IMR-90 (cell line): ENCODE data around the gene TGFBR2. TPM values are rescaled to one million over a fixed set of nuclear protein-coding genes. Genes with fewer than 3 reads are reported as not detected.

Experiments used
- ATAC-seq: fragments of 200-7000 bp; cut with Tn5 transposase; 2 replicates; pipeline ENCODE4 v1.9.1; 2020; ENCODE audit warnings: low read depth, mild to moderate bottlenecking, moderate library complexity
- BruUV-seq: library from RNA; stranded (reverse); fragments of 400-500 nt; replicated peaks from 2 replicates; lab custom pipeline; 2021; lab: Mats Ljungman, UMichigan
- CTCF ChIA-PET: fragments of 300-600 bp; formaldehyde crosslinking; extraction: SDS; loops from one replicate; lab custom pipeline; 2021; ENCODE audit warnings: antibody characterized with exemption; lab: Yijun Ruan, JAX
- POLR2A ChIA-PET: fragments of 300-600 bp; sonication (Branson Sonifier 250); formaldehyde crosslinking; loops from one replicate; lab custom pipeline; 2022; ENCODE audit warnings: antibody characterized with exemption; ENCODE audit not compliant: unreplicated experiment; lab: Charles Lee
- DNase-seq: peaks from one replicate; pipeline ENCODE4 v3.0.0; 2013
- H2AFZ ChIP-seq: replicated peaks from 2 replicates; pipeline ENCODE3; 2013; ENCODE audit warnings: low read length, mild to moderate bottlenecking; ENCODE audit not compliant: poor library complexity
- H2AK5ac ChIP-seq: 2 replicates; pipeline ENCODE4 v1.6.1; 2013; ENCODE audit warnings: low read depth, low read length, inconsistent platforms
- H2AK9ac ChIP-seq: replicated peaks from 2 replicates; pipeline ENCODE3; 2013; ENCODE audit warnings: mild to moderate bottlenecking, low read depth, low read length, moderate library complexity; ENCODE audit not compliant: poor library complexity
- H2BK120ac ChIP-seq: 2 replicates; pipeline ENCODE4 v1.6.1; 2013; ENCODE audit warnings: low read depth, low read length, inconsistent platforms
- H2BK15ac ChIP-seq: 3 replicates; pipeline ENCODE4 v1.6.1; 2013; ENCODE audit warnings: low read depth, low read length, inconsistent platforms
- H2BK20ac ChIP-seq: 2 replicates; pipeline ENCODE4 v1.6.1; 2013; ENCODE audit warnings: low read depth, mild to moderate bottlenecking, inconsistent platforms, low read length, moderate library complexity
- H2BK5ac ChIP-seq: 2 replicates; pipeline ENCODE4 v1.6.1; 2013; ENCODE audit warnings: mild to moderate bottlenecking, low read depth, low read length, inconsistent platforms; ENCODE audit not compliant: poor library complexity, severe bottlenecking
- H3K14ac ChIP-seq: replicated peaks from 2 replicates; pipeline ENCODE4 v1.6.1; 2013; ENCODE audit warnings: low read depth, low read length, inconsistent platforms
- H3K18ac ChIP-seq: 2 replicates; pipeline ENCODE4 v1.6.1; 2013; ENCODE audit warnings: low read depth, low read length, control low read depth
- H3K23ac ChIP-seq: 2 replicates; pipeline ENCODE4 v1.6.1; 2013; ENCODE audit warnings: low read depth, low read length, inconsistent platforms
- H3K27ac ChIP-seq: 2 replicates; pipeline ENCODE4 v1.5.1; 2013; ENCODE audit warnings: mild to moderate bottlenecking, control low read depth, low read length; ENCODE audit not compliant: insufficient read depth
- H3K27me3 ChIP-seq: 2 replicates; pipeline ENCODE4 v1.6.1; 2013; ENCODE audit warnings: low read length; ENCODE audit not compliant: control insufficient read depth, insufficient read depth
- H3K36me3 ChIP-seq: 2 replicates; pipeline ENCODE4 v1.6.1; 2013; ENCODE audit warnings: low read length, mixed read lengths; ENCODE audit not compliant: control insufficient read depth, insufficient read depth
- H3K4ac ChIP-seq: 2 replicates; pipeline ENCODE4 v1.6.1; 2013; ENCODE audit warnings: low read depth, low read length, inconsistent platforms
- H3K4me1 ChIP-seq: 2 replicates; pipeline ENCODE4 v1.6.1; 2013; ENCODE audit warnings: low read length, mixed read lengths; ENCODE audit not compliant: control insufficient read depth, insufficient read depth
- H3K4me2 ChIP-seq: 2 replicates; pipeline ENCODE4 v1.6.1; 2013; ENCODE audit warnings: low read depth, mild to moderate bottlenecking, control low read depth, low read length, moderate library complexity
- H3K4me3 ChIP-seq: 2 replicates; pipeline ENCODE4 v1.5.1; 2013; ENCODE audit warnings: low read depth, mild to moderate bottlenecking, control low read depth, low read length, moderate library complexity; ENCODE audit not compliant: insufficient read depth
- H3K56ac ChIP-seq: 2 replicates; pipeline ENCODE4 v1.6.1; 2013; ENCODE audit warnings: low read length, inconsistent platforms; ENCODE audit not compliant: insufficient read depth; ENCODE audit errors: extremely low read depth
- H3K79me1 ChIP-seq, 2 experiments: 2 replicates each; pipeline ENCODE4 v1.6.1; 2013; ENCODE audit warnings: low read length in 2 of 2, inconsistent platforms in 1 of 2, low read depth in 1 of 2
- H3K9ac ChIP-seq: 2 replicates; pipeline ENCODE4 v1.6.1; 2013; ENCODE audit warnings: low read depth, low read length, control low read depth
- H3K9me1 ChIP-seq: 2 replicates; pipeline ENCODE4 v1.6.1; 2013; ENCODE audit warnings: low read length, inconsistent platforms; ENCODE audit not compliant: insufficient read depth
- H3K9me3 ChIP-seq: 2 replicates; pipeline ENCODE4 v1.6.1; 2013; ENCODE audit warnings: low read length; ENCODE audit not compliant: control insufficient read depth, insufficient read depth
- H4K20me1 ChIP-seq: 2 replicates; pipeline ENCODE4 v1.6.1; 2013; ENCODE audit warnings: low read length, inconsistent platforms; ENCODE audit not compliant: insufficient read depth
- H4K5ac ChIP-seq: 2 replicates; pipeline ENCODE4 v1.6.1; 2013; ENCODE audit warnings: mild to moderate bottlenecking, low read depth, low read length, control low read depth
- H4K8ac ChIP-seq, 2 experiments: 2 replicates each; pipeline ENCODE4 v1.6.1; 2013; ENCODE audit warnings: low read depth in 2 of 2, low read length in 2 of 2, control low read depth in 1 of 2, inconsistent platforms in 1 of 2
- H4K91ac ChIP-seq: 2 replicates; pipeline ENCODE4 v1.6.1; 2013; ENCODE audit warnings: low read depth, low read length, inconsistent platforms; ENCODE audit not compliant: insufficient read depth
- BHLHE40 ChIP-seq: fragments of 150-350 bp; IDR thresholded peaks from 2 replicates; pipeline ENCODE4 v1.6.1; 2016; ENCODE audit warnings: mild to moderate bottlenecking, low read depth, low read length
- CEBPB ChIP-seq: IDR thresholded peaks from 2 replicates; pipeline ENCODE4 v1.6.1; 2012; ENCODE audit warnings: low read depth, low read length, improper control_type of control experiment
- CTCF ChIP-seq: conservative IDR thresholded peaks from 2 replicates; pipeline ENCODE4 v1.5.1; 2012; ENCODE audit warnings: mild to moderate bottlenecking, low read depth, low read length, improper control_type of control experiment
- ELK1 ChIP-seq: fragments of 150-350 bp; IDR thresholded peaks from 2 replicates; pipeline ENCODE4 v1.6.1; 2016; ENCODE audit warnings: low read depth, mild to moderate bottlenecking, low read length, moderate library complexity, borderline replicate concordance
- MAZ ChIP-seq: IDR thresholded peaks from 2 replicates; pipeline ENCODE4 v1.6.1; 2012; ENCODE audit warnings: low read depth, mild to moderate bottlenecking, low read length, improper control_type of control experiment, moderate library complexity, borderline replicate concordance
- NFE2L2 ChIP-seq: fragments of 150-350 bp; IDR thresholded peaks from 2 replicates; pipeline ENCODE4 v1.6.1; 2016; ENCODE audit warnings: low read depth, mild to moderate bottlenecking, low read length
- RAD21 ChIP-seq: IDR thresholded peaks from 2 replicates; pipeline ENCODE4 v1.6.1; 2012; ENCODE audit warnings: low read length, improper control_type of control experiment
- RCOR1 ChIP-seq: IDR thresholded peaks from 2 replicates; pipeline ENCODE4 v1.6.1; 2012; ENCODE audit warnings: mild to moderate bottlenecking, low read length, improper control_type of control experiment; ENCODE audit not compliant: insufficient replicate concordance
- RFX5 ChIP-seq: IDR thresholded peaks from 2 replicates; pipeline ENCODE4 v1.8.0; 2012; ENCODE audit warnings: low read depth, mild to moderate bottlenecking, low read length, moderate library complexity
- SMC3 ChIP-seq: fragments of 150-350 bp; IDR thresholded peaks from 2 replicates; pipeline ENCODE4 v1.6.1; 2016; ENCODE audit warnings: low read depth, mild to moderate bottlenecking, antibody characterized with exemption, low read length, moderate library complexity
- USF2 ChIP-seq: fragments of 150-350 bp; IDR thresholded peaks from 2 replicates; pipeline ENCODE4 v1.6.1; 2017; ENCODE audit warnings: mild to moderate bottlenecking, antibody characterized with exemption, low read length, low read depth
- WGBS, 2 experiments: methylation state at CpG; one replicate each; pipeline versions ENCODE4 v1.1.5 to v1.1.7; 2013; ENCODE audit warnings: missing lambda C conversion rate in 2 of 2; ENCODE audit not compliant: insufficient read length in 1 of 2; ENCODE audit errors: extremely low coverage in 2 of 2; 5-methylcytosine and 5-hydroxymethylcytosine counted together
- dilution Hi-C: fragments of 300-500 bp; cut with HindIII; formaldehyde crosslinking; loops from one replicate; pipeline ENCODE4 v1.14.3; 2018; ENCODE audit warnings: low sequenced_read_pairs; ENCODE audit not compliant: unreplicated experiment
- in situ Hi-C: fragments of 300-500 bp; cut with MboI; formaldehyde crosslinking; loops from 3 replicates; pipeline ENCODE4 v1.14.3; 2019; ENCODE audit warnings: low sequenced_read_pairs, inconsistent platforms, mixed read lengths
- intact Hi-C: fragments of 100-400 bp; cut with micrococcal nuclease; formaldehyde crosslinking; loops from 2 replicates; pipeline ENCODE4 v1.10.0; 2022
- polyA plus RNA-seq, 3 experiments: library from polyadenylated mRNA; depleted of rRNA; stranded (reverse); fragments of >200 nt; gene quantifications; 2 replicates each; pipeline ENCODE4 v1.2.3, GENCODE V29; 2012; ENCODE audit warnings: low replicate concordance in 1 of 3
- total RNA-seq: library from RNA; depleted of rRNA; stranded (reverse); fragments of >200 nt; gene quantifications from 2 replicates; pipeline ENCODE4 v1.2.3, GENCODE V29; 2012

Gene TGFBR2
- total and polyA plus RNA-seq, 2 of the 4 experiments (the other 2 are of a cell fraction): 63.7 to 87.5 TPM

GRCh38 chr3:30730967-30731366, 124.6 kb downstream of the TGFBR2 start:
- DNase-seq: no peak
- Histone ChIP-seq H3K9me3 (no peaks in the 10 kb centered on the region), H4K20me1 (no peaks in the 10 kb centered on the region), H3K4me1 (peaks cover 1% of the 10 kb centered on the region; the same call in 1 of the 2 replicates), H3K4me3 (no peak overlapping the region), H3K9ac (no peak overlapping the region), H4K8ac (no peak overlapping the region), H2AK9ac (no peak overlapping the region), H2BK15ac (0 out of 3 replicates have a peak overlapping the region, but pooled peaks have one; percentile 13), H3K79me1 (no peaks in the 10 kb centered on the region), H3K9me1 (no peaks in the 10 kb centered on the region), H2BK5ac (no peak overlapping the region), H4K5ac (no peak overlapping the region), H3K27me3 (no peaks in the 10 kb centered on the region), H3K18ac (no peak overlapping the region), H3K56ac (no peak overlapping the region), H2BK120ac (no peak overlapping the region), H3K14ac (no peak overlapping the region), H3K4ac (no peak overlapping the region), H3K36me3 (no peaks in the 10 kb centered on the region), H2BK20ac (no peak overlapping the region), H3K23ac (no peak overlapping the region), H2AFZ (no peak overlapping the region), H3K4me2 (no peak overlapping the region), H2AK5ac (no peak overlapping the region), H3K27ac (no peak overlapping the region), H4K91ac (no peak overlapping the region)
- ChIA-PET POLR2A (no interaction called here), CTCF (interaction anchor here (1.3 kb wide), 1 partner anchor 27 kb away, joined by 4 read pairs; no protein-coding TSS in a partner anchor)
- intact Hi-C loops (no loop called here), dilution Hi-C loops (no loop called here), in situ Hi-C loops (no loop called here)
- no TSS peak for BruUV-seq
- no CpG with 5 or more reads among the region's 3 CpGs for WGBS, 2 experiments
- ATAC-seq: no peak
- TF ChIP-seq RCOR1 (no peak), BHLHE40 (no peak), SMC3 (no peak), RAD21 (no peak), ELK1 (no peak), MAZ (no peak), NFE2L2 (no peak), CTCF (no peak), CEBPB (no peak), RFX5 (no peak), USF2 (no peak)
